ENCODE data around the gene AKAP8L.

GRCh38 chr19:15367439-15367838 is 51.3 kb downstream of the AKAP8L start:
- TF ChIP-seq, protein P1, sequence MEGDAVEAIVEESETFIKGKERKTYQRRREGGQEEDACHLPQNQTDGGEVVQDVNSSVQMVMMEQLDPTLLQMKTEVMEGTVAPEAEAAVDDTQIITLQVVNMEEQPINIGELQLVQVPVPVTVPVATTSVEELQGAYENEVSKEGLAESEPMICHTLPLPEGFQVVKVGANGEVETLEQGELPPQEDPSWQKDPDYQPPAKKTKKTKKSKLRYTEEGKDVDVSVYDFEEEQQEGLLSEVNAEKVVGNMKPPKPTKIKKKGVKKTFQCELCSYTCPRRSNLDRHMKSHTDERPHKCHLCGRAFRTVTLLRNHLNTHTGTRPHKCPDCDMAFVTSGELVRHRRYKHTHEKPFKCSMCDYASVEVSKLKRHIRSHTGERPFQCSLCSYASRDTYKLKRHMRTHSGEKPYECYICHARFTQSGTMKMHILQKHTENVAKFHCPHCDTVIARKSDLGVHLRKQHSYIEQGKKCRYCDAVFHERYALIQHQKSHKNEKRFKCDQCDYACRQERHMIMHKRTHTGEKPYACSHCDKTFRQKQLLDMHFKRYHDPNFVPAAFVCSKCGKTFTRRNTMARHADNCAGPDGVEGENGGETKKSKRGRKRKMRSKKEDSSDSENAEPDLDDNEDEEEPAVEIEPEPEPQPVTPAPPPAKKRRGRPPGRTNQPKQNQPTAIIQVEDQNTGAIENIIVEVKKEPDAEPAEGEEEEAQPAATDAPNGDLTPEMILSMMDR (conservative IDR thresholded peaks at IDR 0.05 in 1 of 2, IDR thresholded peaks at IDR 0.05 in 1 of 2; ENCODE audit: low read depth in 1 of 2, low read length in 2 of 2) = no peak
- TF ChIP-seq EZH2 (IDR thresholded peaks at IDR 0.05; ENCODE audit: low read length, missing control alignments) = no peak

Measured in fibroblast of lung (primary cell).